ENCODE measurements around the gene NWD2. TPM values are rescaled to one million over a fixed set of nuclear protein-coding genes. Genes with fewer than 3 reads are reported as not detected.

Gene NWD2
- total RNA-seq, 4 donors from 2014 or later: 0.27 to 2.2 (median 0.48) TPM

DNA sequence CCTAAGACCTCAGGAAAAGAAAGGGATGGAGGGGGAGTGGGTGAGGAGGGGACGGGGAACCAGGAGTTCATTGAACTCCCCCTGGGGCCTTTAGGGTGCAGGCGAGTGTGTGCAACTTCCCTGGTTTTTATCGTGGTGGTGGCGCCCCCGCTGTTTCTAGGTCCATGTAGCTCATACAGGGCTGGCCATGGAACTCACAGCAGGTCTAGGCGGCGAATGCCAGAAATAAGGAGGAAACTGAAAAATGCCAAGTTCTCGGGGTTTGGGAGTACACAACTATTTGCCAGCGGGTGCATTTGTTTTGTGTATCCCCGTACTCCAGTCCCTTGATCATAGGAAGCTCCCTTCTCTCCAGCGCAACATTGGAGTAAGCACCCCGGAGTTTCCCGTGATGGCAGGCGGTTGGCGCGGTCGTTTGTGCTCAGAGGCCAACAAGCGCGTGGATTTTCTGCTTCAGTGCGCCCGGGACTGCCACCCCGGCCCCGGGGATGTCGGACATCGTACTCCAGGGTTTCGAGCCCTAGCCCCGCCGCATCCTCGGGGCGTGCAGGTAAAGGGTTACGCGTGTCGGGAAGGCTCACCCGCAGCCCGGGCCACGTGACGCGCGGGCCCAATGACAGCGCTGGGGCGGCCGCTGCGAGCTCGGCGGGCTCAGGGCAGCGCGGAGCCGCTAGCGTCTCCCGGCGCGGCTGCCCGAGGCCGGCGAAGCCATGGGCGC, 208.9 kb downstream of the NWD2 start:
- Histone ChIP-seq H3K9me3 (no peaks in the 10 kb centered on the region), H3K27me3 (no peaks in the 10 kb centered on the region), H3K36me3 (no peaks in the 10 kb centered on the region), H3K4me1 (peaks cover 0 to 4% of the 10 kb centered on the region in 2 donors), H3K27ac (peak overlapping the region in 2 of 3 donors; percentile 53 to 55), H3K4me3 (replicated peaks in 1 of 3) (peak overlapping the region; percentile 54 to 68 (median 56))
- intact Hi-C loops (cut with DNase I): loop anchor here (5.0 kb wide), 1 partner anchor 114 kb away; no protein-coding TSS in a partner anchor
- DNase-seq: peak; percentile 74 to 75
- WGBS, 2 donors: 2 to 3% methylated on average over 8 to 40 of the region's 56 CpGs
- TF ChIP-seq, protein P1, sequence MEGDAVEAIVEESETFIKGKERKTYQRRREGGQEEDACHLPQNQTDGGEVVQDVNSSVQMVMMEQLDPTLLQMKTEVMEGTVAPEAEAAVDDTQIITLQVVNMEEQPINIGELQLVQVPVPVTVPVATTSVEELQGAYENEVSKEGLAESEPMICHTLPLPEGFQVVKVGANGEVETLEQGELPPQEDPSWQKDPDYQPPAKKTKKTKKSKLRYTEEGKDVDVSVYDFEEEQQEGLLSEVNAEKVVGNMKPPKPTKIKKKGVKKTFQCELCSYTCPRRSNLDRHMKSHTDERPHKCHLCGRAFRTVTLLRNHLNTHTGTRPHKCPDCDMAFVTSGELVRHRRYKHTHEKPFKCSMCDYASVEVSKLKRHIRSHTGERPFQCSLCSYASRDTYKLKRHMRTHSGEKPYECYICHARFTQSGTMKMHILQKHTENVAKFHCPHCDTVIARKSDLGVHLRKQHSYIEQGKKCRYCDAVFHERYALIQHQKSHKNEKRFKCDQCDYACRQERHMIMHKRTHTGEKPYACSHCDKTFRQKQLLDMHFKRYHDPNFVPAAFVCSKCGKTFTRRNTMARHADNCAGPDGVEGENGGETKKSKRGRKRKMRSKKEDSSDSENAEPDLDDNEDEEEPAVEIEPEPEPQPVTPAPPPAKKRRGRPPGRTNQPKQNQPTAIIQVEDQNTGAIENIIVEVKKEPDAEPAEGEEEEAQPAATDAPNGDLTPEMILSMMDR (IDR thresholded peaks at IDR 0.05): no peak
- peak in 1 of 2 donors; percentile 45 for TF ChIP-seq POLR2A (IDR thresholded peaks at IDR 0.05)

DNA sequence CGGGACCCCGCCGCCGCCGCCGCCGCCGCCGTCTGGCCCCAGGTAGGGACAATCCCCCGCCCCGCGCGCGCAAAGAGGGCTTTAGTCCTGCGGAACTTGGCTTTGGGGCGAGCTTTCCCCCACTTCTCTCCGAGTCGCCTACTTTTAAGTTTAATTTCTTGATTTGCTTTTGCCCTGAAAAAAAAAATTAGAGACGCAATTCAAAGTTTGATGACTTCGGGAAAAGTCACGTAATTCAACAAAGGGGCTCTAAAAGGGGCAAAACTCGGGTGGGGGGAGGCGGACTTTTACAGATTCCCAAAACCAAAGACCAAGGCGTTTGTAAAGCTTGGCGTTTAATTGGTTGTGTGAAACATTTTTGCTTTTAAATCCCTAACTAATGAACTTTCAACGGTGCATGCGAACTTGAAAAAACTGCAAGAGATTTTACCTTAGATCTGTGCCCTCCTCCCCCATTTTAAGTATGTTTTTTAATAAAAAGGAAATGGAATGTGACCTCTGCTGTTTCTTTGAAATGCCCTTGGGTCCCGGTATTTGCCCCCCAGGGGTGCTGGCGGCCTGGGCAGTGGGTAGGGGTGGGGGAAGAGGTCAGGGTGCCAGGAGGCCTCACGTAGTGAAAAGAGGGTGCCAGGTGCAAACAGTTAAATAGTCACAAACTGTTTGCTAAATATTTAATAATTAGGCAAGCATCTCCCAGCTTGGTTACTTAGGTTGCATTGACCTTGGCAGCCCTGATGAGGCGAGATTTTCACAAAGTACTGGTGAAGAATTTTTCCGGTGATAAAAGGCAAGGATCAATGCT, 209.7 kb downstream of the NWD2 start:
- Histone ChIP-seq H3K9me3 (no peaks in the 10 kb centered on the region), H3K36me3 (no peaks in the 10 kb centered on the region), H3K4me3 (replicated peaks in 1 of 3) (peak overlapping the region in 2 of 3 donors; percentile 54 to 56), H3K27me3 (no peaks in the 10 kb centered on the region), H3K27ac (peak overlapping the region in 1 of 3 donors; percentile 45), H3K4me1 (peaks cover 0 to 4% of the 10 kb centered on the region in 2 donors)
- intact Hi-C loops (cut with DNase I): loop anchor here (5.0 kb wide), 1 partner anchor 113 kb away; no protein-coding TSS in a partner anchor
- TF ChIP-seq, protein P1 (IDR thresholded peaks at IDR 0.05): no peak
- no peak for TF ChIP-seq POLR2A (IDR thresholded peaks at IDR 0.05)
- WGBS, 2 donors: 8 to 11% methylated on average over 22 to 32 of the region's 32 CpGs
- DNase-seq: no peak

DNA sequence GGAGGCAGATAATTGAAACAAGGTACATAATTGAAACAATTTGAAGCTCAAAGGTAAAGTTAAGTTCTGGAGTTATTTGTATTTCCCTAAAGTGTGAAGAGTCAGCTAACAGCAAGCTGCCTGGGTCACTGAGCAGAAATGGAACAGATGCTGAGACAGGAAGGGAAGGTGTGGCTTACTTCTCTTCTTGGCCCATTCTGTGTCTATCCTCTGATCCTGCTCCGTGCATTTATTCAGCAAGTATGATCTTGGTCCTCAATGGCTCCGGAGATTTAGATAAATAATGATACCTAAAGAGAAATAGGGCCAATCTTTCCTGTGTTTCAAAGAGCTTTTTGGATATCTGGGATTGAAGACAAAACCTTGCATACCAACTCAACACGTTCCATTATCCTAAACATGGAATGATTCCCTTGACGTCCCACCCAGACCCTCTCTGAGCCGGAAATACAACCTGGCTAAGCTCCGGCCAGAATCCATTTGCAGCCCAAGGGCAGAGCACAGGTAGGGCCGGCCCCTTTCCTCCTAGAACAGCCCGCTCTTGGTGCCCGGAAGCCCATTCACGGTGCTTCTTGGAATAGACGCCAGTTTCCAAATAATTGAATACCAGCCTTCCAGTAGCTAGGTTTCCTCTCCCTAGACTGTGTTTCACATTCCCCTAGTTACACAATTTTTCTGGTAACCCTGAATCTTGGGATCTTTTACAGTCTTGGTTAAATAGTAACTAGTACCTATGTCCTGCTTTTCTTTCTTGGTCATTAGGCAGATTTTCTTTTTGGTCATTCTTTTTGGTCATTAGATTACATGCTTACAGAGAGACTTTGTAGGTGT, 211.0 kb downstream of the NWD2 start:
- peaks cover 0 to 4% of the 10 kb centered on the region in 2 donors for H3K4me1 ChIP-seq
- intact Hi-C loops (cut with DNase I): no loop called here

DNA sequence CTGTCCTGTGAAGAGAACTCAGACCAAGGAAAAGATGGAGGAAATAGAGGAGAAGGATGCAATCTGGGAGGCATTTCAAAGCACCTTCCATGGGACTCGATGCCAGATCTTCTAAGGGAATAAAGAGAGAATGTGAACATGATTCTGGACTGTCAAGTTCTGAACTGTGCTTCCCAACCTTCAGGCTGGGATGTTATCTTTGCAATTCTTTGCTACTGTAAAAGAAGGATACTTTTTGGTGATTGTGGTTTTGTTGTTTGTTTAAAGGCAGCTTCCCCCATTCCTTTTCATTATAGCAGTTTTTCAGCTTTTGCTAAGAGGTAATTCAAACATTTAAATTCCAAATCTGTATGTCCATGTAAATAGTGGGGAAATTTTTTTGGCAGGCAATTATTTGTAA, 217.3 kb downstream of the NWD2 start:
- H3K4me3 ChIP-seq (replicated peaks in 1 of 3): no peak overlapping the region
- no peak for DNase-seq
- WGBS, 2 donors: 84 to 86% methylated on average over 1 of the region's 1 CpG
- TF ChIP-seq, protein P1 (IDR thresholded peaks at IDR 0.05): no peak
- TF ChIP-seq POLR2A (IDR thresholded peaks at IDR 0.05): no peak
- no peaks in the 10 kb centered on the region for H3K36me3 ChIP-seq
- H3K27ac ChIP-seq: no peak overlapping the region
- no peaks in the 10 kb centered on the region for H3K9me3 ChIP-seq
- H3K27me3 ChIP-seq: no peaks in the 10 kb centered on the region
- intact Hi-C loops (cut with DNase I): no loop called here
- peaks cover 0 to 4% of the 10 kb centered on the region in 2 donors for H3K4me1 ChIP-seq

More for the DNA sequence above, 211.0 kb downstream of the NWD2 start:
- H3K36me3 ChIP-seq: no peaks in the 10 kb centered on the region
- H3K27me3 ChIP-seq: no peaks in the 10 kb centered on the region
- no peak for DNase-seq
- no peaks in the 10 kb centered on the region for H3K9me3 ChIP-seq
- no peak overlapping the region for H3K27ac ChIP-seq
- WGBS, 2 donors: 92 to 93% methylated on average over 11 of the region's 11 CpGs
- TF ChIP-seq, protein P1 (IDR thresholded peaks at IDR 0.05): no peak
- no peak for TF ChIP-seq POLR2A (IDR thresholded peaks at IDR 0.05)
- no peak overlapping the region for H3K4me3 ChIP-seq (replicated peaks in 1 of 3)
